GM08714 (cell line): ENCODE results near the gene NME7.

Experiments
- H3K4me3 ChIP-seq: fragments of 200-500 bp; sonication (Bioruptor generic); 2 replicates; pipeline ENCODE4 v1.5.1; 2014; ENCODE audit warnings: mild to moderate bottlenecking, low read length, inconsistent platforms
- ZNF274 ChIP-seq: IDR thresholded peaks from 2 replicates; pipeline ENCODE4 v1.6.1; 2012; ENCODE audit warnings: mild to moderate bottlenecking, low read depth, low read length

The NME7 gene

GRCh38 chr1:169105434-169106094, 262.0 kb downstream of the NME7 start:
- no peak for TF ChIP-seq ZNF274
- peak overlapping the region; percentile 72; the same call in 1 of the 2 replicates for H3K4me3 ChIP-seq

- no peak for TF ChIP-seq ZNF274
- peak overlapping the region; percentile 72; the same call in 1 of the 2 replicates for H3K4me3 ChIP-seq
Observed at GRCh38 chr1:169105087-169105433, 262.5 kb downstream of the NME7 start.

- H3K4me3 ChIP-seq: no peak overlapping the region
- no peak for TF ChIP-seq ZNF274
Observed at GRCh38 chr1:169103480-169103893, 264.1 kb downstream of the NME7 start.

- TF ChIP-seq ZNF274: no peak
- no peak overlapping the region for H3K4me3 ChIP-seq
Observed at GRCh38 chr1:169103002-169103401, 264.6 kb downstream of the NME7 start.

- no peak overlapping the region for H3K4me3 ChIP-seq
Observed at GRCh38 chr1:169102567-169102966, 265.0 kb downstream of the NME7 start.

GRCh38 chr1:169100651-169101088, 266.9 kb downstream of the NME7 start:
- TF ChIP-seq ZNF274: no peak
- H3K4me3 ChIP-seq: no peak overlapping the region

More at GRCh38 chr1:169102567-169102966, 265.0 kb downstream of the NME7 start:
- TF ChIP-seq ZNF274: no peak

GRCh38 chr1:169100208-169100607, 267.4 kb downstream of the NME7 start:
- no peak for TF ChIP-seq ZNF274
- H3K4me3 ChIP-seq: no peak overlapping the region

- H3K4me3 ChIP-seq: no peak overlapping the region
- no peak for TF ChIP-seq ZNF274
Observed at GRCh38 chr1:169099561-169099960, 268.0 kb downstream of the NME7 start.

- no peak for TF ChIP-seq ZNF274
Observed at GRCh38 chr1:169098380-169098779, 269.2 kb downstream of the NME7 start.

GRCh38 chr1:169094897-169095569, 272.6 kb downstream of the NME7 start:
- TF ChIP-seq ZNF274: no peak
- no peak overlapping the region for H3K4me3 ChIP-seq

More at GRCh38 chr1:169098380-169098779, 269.2 kb downstream of the NME7 start:
- no peak overlapping the region for H3K4me3 ChIP-seq

- H3K4me3 ChIP-seq: no peak overlapping the region
- TF ChIP-seq ZNF274: no peak
Observed at GRCh38 chr1:169092399-169092798, 275.2 kb downstream of the NME7 start.

- no peak overlapping the region for H3K4me3 ChIP-seq
- TF ChIP-seq ZNF274: no peak
Observed at GRCh38 chr1:169091480-169091941, 276.1 kb downstream of the NME7 start.

GRCh38 chr1:169090900-169091311, 276.7 kb downstream of the NME7 start:
- no peak overlapping the region for H3K4me3 ChIP-seq
- TF ChIP-seq ZNF274: no peak

GRCh38 chr1:169090308-169090899, 277.2 kb downstream of the NME7 start:
- H3K4me3 ChIP-seq: no peak overlapping the region
- TF ChIP-seq ZNF274: no peak

- H3K4me3 ChIP-seq: no peak overlapping the region
- TF ChIP-seq ZNF274: no peak
Observed at GRCh38 chr1:169089776-169090175, 277.8 kb downstream of the NME7 start.

GRCh38 chr1:169087876-169088275, 279.7 kb downstream of the NME7 start:
- no peak overlapping the region for H3K4me3 ChIP-seq
- TF ChIP-seq ZNF274: no peak
